Ovary (tissue), 3 donors: ENCODE results near the gene COX4I2.

ENCODE experiments used
- CTCF ChIP-seq, 3 donors: fragments of 450-650 bp in 2 of 3; fragments of 200-600 bp in 1 of 3; IDR thresholded peaks; one replicate each; pipeline versions ENCODE4 v1.5.1 to v1.8.0; 2016 to 2022; ENCODE audit warnings: antibody characterized with exemption in 3 of 3, mild to moderate bottlenecking in 1 of 3
- EP300 ChIP-seq: sonication (generic); formaldehyde crosslinking; IDR thresholded peaks from one replicate; pipeline ENCODE4 v1.6.1; 2017; ENCODE audit warnings: antibody characterized with exemption
- donor health status: DM: no; HTN: no; CAD: no.

GRCh38 chr20:31664696-31665354 is 27.1 kb downstream of the COX4I2 start:
- TF ChIP-seq CTCF (IDR thresholded peaks at IDR 0.05) (no peak), EP300 (no peak)
